T-helper 2 cell treated with Interferon-gamma antibody and Interleukin-4, amounts not matched to agents 100 ng/mL and 5 ng/mL, for 36 hours (primary cell): ENCODE data around the gene ANKRD66. TPM values are rescaled to one million over a fixed set of nuclear protein-coding genes. Genes with fewer than 3 reads are reported as not detected.

Source experiments
- intact Hi-C: fragments of 100-400 bp; cut with micrococcal nuclease; formaldehyde crosslinking; loops from one replicate; pipeline ENCODE4 v1.15.1; 2023
- total RNA-seq: library from RNA; stranded (reverse); gene quantifications from 2 replicates; pipeline ENCODE4 v1.2.3, GENCODE V29; 2022

ANKRD66 gene
- total RNA-seq, 1 donor from 2014 or later = not detected

DNA sequence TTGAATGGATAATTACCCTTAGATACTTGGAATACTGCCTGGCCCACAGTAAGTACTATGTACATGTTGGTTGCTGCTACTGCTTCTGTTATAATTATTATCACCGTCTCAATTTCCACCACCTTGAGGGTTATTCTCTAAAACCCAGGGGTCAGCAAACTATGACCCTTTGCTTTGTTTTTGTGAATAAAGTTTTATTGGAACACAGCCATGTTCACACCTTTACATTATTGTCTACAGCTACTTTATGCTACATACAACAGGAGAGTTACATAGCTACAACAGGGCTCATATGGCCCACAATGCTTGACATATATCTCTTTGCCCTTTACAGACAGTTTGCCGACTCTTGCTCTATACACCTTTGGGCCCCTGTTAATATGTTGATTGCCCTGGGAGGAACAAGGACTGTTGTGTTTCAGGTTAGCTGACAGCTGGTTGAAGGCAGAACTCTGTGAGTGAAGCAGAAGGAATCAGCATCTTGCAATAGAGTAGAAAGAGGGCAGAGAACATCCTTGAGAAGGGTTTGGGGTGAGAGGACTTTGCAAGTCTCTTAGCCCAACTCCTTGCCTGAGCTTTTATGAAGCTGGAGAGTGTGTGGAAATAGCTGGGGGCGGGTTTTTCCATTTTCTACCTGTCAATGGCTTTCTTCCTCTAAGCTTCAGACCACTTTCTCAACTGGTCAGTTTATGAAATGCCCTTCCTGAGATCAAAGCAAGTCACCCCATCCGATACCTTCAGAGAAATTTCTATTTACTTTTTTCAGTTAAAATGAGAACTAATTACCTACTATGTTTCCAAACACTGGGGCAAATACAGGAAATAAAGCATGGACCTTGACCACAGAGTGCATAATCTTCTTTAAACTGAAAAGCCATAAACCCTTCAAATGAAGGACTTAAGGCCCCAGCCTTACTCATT, 43.0 kb downstream of the ANKRD66 start:
- intact Hi-C loops = no loop called here

DNA sequence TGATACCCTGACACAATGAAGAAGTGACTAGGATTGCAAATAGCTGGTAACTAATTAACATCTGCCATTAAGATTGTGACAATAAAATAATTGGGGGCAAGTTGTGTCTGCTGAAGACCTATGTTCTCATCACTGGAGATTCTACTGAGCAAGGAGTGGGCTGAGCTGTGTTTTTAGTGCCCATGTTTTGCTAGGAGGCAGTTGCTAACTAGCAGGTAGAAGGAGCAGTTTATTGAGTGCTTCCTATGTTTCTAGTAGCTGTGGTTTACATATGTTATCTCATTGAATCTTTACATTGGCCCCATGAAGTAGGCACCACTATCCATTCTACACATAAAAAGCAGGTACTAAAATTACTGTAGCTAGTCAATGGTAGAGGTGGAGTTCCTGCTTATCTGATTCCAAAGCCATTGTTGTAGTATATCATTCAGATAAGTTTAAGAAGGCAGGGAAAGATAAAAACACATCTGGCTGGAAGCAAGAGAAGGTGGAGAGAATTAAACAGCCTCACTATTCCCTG, 43.7 kb downstream of the ANKRD66 start:
- intact Hi-C loops = no loop called here

DNA sequence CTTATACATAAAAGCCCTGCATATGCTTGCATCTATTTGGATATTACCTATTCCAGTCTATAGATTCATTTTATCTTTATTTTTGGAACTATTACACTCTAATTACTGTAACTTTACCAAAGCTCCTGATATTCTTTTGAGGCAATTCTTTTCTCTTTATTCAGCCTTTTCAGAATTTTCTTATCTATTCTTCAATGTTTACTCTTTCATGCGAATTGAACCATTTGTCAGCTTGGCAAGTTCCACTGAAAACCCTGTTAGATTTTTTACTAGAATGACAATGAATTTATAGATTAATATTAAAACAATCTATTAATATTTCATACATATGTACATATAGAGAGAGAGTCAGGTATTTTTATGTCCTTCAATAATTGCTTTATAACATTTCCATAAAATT, 45.9 kb downstream of the ANKRD66 start:
- intact Hi-C loops = no loop called here

DNA sequence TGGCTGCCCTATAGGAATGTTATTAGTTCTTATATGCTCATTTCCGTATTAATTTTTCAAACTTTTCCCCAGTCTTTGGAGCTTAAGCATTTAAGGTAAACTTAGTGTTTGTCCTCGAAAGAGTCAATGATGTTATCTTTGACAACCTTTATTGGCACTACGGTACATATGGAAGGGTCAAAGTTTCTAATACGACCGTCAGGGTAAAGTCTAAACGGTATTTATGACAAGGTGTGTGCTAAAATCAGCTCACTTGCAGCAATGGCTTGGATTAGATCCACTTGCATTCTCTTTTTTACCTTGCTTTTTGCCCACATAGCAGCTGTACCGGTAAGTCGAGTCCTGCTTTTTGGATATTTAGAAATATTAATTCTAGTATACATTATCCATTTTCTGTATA, 46.4 kb downstream of the ANKRD66 start, which contains the start of gene MEP1A:
MEP1A (plus strand) TSS at position 252 of the 400 bp plus-strand sequence; CDS start at position 262, 10 bp downstream.
- intact Hi-C loops = no loop called here

DNA sequence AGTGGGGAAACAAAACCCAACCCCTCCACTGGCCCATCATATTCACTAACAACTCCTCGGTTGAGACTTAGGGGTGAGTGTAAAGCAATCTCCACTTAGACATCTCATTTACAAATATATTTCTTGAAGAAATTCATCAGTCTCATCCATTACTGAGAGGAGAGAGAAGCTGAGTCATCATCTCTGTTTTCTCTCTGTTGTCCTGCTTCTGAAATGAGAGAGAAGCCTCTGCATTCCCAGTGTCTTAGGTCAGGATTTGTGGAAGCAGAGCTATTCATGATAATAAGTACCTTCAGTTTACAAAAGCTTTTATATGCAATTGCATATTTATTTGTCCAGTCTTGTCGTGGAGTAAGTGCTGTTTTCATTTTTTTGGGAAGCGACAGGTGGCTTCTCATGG, 47.3 kb downstream of the ANKRD66 start:
- intact Hi-C loops = no loop called here

DNA sequence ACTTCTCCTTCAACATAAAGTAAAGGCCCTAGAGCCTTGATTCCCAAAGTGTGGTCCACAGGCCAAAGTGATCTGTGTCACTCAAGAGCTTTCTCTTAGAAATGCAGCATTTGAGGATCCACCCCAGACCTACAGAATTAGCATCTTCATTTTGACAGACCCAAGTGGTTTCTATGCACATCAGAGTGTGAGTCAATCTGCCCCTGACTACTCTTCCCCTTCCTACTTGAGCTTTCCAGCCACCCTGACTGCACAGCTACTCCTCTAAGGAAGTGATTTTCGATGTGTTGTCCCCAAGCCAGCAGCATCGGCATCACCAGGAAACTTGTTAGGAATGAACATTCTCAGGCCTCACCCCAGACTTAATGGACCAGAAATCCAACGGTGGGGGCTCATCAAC, 49.1 kb downstream of the ANKRD66 start:
- intact Hi-C loops = no loop called here

DNA sequence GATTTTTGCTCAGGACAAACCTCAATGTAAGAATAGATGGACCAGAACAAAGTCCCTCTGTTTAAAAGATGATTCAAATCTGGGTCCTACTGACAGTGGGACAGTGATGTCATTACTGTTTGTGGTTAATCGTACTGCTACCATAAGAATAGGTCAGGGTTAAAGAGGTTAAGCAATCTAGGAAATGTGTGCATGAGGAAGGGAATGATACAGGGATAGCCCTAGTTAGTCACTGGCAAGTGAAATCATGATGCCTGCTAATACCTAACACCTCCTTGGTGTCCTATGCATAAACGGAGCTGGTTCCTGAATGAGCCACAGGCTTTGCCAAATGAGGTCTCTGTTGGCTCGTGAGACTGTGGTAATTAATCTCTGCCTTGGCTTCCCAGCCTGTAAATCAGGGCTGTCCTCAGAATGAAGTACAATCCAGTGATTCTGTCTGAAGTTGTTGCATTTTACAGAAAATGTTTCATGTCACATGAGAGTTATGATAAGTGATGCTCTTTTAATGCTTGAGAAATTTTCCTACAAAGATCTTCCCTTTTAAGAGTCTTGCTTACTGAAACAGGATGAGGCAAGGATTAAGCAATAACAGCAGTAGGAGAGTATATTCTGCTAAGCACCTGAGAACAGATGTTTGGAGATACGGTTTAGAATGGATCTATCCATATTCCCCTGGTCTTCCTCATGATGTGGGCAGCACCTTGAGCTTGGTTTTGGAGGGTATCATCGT, 50.3 kb downstream of the ANKRD66 start:
- intact Hi-C loops = no loop called here

DNA sequence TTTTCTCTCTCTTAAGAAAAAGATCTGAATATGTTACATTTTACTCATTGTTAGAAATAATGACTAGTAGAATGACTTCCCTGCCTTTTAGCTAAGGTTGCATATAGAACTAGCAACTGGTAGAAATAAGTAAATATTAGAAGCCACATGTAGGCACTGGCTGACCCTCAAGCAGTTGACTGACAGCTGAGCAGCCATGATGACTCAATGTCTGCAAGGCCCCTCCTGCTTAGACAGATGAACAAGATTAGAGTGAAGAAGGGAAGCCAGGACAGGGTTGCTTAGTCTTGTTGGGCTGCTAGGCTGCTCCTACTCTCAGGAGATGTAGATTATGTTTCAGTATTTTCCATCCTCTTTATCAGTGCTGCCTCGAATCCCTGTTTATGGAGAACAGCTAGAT, 52.9 kb downstream of the ANKRD66 start:
- intact Hi-C loops = no loop called here

DNA sequence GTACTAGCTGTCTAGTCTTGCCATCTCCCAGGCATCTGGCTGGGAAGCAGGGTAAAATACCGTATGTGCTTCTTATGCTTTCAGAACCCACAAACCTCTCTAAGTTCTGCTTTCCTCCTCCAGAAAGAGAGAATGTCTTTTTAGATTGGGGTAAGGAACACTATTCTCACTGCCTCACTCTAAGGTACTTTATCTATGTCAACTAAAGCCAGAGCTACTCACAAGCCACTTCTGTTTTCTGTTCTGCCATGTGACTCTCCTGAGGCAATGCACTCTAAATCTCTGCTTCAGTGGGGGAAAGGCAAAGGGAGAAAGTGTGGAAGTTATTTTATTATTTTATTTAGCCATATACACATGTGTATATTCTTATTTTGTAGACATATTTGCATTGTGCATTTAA, 62.1 kb downstream of the ANKRD66 start:
- intact Hi-C loops = no loop called here

Other genes with a start within 250 kb of the ANKRD66 start
- gene CYP39A1, start 94.1 kb upstream of the ANKRD66 start, total RNA-seq = not detected in 2 replicates
- gene SLC25A27, start 94.0 kb upstream of the ANKRD66 start, total RNA-seq = not detected in 2 replicates
- not detected in 2 replicates for gene TDRD6, start 59.0 kb upstream of the ANKRD66 start, total RNA-seq
- not detected in 2 replicates for gene PLA2G7, start 11.6 kb upstream of the ANKRD66 start, total RNA-seq
- not detected in 2 replicates for gene MEP1A, start 46.5 kb downstream of the ANKRD66 start, total RNA-seq
- not detected in 2 replicates for gene ADGRF5, start 175.0 kb downstream of the ANKRD66 start, total RNA-seq